NCI-H187 treated with DMSO at 0.1 percent for 48 hours (cell line): ENCODE measurements around the gene ZNF559.
"Not testable (repeated sequence)": the region's sequence is repeated elsewhere in the genome, so short reads cannot be mapped to it uniquely, and the experiment has no call there.

Experiments
- DNase-seq: peaks from one replicate; lab custom pipeline; 2025; lab: John Stamatoyannopoulos, UW

The ZNF559 gene

DNA sequence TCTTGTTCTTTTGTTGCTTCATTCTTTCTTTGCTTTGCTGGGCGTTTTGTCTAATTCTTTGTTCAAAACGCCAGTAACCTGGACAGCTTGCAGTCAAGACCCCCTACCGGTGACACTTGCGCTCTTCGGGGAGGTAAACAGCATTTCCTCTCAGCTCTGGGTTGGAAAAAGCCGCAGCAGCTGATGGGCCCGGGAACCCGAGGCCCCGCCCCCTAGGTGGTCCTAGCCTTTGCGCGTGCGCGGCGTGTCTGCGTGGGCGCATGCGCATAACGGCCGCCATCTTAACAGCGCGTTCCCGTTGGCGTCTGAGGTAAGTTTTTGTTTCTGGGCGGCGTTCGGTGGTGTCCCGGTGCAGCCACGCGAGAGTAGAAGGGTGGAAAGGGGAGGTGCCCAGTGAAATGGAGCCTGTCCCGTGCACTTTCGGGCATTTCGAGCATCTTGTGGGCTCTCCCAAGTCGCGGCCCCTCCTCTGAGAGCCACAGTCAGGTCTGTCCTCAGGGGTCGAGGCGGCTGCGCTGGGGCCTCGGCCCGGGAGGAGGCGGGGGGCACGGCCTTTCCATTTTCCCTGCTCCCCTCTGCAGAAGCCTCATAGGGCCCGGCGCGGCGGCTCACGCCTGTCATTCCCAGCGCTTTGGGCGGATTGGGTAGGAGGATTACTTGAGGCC lies at the start of gene ZNF559:
TSS of gene ZNF559 (plus strand) at position 261 of the 665 bp plus-strand sequence. CDS start 14,371 bp downstream, outside the sequence.
- DNase-seq = peak; percentile 44

DNA sequence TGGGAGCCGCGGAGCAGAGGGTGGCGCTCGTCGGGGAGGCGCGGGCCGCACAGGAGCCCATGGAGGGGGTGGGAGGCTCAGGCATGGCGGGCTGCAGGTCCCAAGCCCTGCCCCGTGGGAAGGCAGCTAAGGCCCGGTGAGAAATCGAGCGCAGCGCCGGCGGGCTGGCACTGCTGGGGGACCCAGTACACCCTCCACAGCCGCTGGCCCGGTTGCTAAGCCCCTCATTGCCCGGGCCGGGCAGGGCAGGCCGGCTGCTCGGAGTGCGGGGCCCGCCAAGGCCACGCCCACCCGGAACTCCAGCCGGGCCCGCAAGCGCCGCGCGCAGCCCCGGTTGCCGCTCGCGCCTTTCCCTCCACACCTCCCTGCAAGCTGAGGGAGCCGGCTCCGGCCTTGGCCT lies 40.5 kb upstream of the ZNF559 start:
- not testable (repeated sequence) for DNase-seq

- no peak for DNase-seq
These were observed 34.6 kb upstream of the ZNF559 start for GRCh38 chr19:9289231-9289884.

- DNase-seq = no peak
These were observed 28.5 kb upstream of the ZNF559 start for GRCh38 chr19:9295411-9295849.

DNA sequence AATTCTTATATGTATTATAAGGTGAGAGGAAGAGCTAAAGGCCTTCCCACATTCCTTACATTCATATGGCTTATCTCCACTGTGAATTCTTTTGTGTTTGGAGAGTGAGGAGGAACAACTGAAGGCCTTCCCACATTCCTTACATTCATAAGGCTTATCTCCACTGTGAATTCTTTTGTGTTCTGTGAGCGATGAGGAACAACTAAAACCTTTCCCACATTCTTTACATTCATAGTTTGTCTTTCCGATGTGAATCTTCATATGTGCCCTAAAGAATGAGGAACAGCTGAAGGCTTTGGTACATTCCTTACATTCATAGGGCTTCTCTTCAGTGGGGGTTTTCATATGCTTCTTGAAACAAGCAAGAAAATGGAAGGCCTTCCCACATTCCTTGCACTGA lies 27.6 kb upstream of the ZNF559 start:
- no peak for DNase-seq

DNA sequence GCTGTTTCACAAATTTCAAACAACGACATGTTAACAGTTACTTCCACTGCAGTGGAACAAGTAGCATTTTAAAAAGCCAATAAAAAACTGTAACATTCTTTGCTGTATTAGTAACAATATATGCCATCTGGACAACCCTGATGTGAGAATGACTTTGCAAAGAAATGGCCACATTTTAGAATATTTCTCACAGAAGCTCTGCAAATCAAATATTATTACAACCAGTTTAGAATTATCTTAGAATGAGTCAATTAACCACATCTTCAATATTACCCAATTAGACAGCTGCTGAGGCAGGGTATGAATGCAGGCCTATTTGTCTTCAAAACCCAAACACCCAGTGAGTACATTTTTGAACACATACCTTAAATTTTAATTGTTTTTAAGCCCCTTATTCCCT lies 17.5 kb upstream of the ZNF559 start:
- no peak for DNase-seq

DNA sequence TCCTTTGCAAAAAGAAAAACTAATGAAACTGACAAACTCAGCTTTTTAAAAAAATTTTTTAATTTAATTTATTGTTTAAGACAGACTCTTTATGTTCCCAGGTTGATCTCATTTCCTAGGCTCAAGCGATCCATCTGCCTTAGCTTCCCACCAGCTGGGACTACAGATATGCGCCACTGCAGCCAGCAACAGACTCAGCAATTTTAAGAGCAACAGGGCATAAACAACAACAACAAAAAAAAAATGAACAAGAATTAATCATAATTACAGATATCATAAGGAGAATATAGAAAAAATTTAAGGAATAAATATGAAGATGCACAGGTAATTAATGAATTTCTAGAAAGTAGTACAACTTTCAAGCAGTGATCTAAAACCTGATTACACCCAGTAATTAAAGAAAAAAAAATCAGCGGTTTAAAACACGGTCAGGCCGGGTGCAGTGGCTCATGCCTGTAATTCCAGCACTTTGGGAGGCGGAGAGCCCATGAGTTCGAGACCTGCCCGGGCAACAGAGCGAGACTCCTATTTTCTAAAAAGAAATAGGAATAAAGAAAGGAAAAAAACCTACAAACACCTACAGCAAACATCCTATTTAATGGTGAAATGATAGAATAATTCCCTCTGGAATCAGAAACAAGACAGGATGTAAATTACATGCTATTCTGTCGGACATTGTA lies 15.7 kb upstream of the ZNF559 start:
- no peak for DNase-seq

DNA sequence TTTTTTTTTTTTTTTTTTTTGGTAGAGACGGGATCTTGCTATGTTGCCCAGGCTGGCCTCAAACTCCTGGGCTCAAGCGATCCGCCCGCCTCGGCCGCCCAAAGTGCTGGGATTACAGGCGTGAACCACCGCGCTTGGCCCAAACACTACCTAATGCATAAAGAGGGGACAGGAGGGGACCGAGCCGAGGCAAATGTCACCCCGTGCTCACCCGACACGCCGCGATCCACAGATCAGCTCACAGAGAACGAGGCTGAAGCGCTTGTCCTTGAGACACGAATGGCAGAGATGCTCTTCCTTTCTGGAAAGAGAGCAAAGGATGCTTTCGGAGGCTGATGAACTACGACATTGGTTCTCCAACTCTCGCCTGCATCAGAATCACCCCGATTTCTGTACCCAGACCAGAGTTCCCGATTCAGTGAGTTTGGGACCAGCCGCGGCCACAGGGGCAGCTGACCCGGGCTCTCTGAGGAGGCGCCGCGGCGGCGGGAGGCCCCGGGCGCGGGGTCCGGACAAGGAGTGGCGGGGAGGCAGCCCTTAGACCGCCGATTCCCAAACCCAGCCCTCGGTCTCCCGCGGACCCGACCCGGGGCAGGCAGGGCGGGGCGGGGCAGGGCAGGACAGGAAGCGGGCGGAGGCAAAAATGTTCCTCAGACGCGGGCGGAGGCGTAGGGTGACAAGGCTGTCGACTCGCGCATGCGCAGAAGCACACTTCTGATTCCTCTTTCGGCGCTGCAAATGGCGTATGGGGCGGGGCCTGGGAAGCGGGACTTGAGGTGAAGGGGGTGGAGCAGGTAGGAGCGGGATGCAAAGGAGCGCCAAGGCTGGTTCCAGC lies 14.6 kb upstream of the ZNF559 start, which contains the start of gene ZNF699:
TSS of gene ZNF699 (minus strand) at position 700 of the 835 bp plus-strand sequence. CDS start 4,719 bp downstream, outside the sequence.
- DNase-seq = peak; percentile 57

DNA sequence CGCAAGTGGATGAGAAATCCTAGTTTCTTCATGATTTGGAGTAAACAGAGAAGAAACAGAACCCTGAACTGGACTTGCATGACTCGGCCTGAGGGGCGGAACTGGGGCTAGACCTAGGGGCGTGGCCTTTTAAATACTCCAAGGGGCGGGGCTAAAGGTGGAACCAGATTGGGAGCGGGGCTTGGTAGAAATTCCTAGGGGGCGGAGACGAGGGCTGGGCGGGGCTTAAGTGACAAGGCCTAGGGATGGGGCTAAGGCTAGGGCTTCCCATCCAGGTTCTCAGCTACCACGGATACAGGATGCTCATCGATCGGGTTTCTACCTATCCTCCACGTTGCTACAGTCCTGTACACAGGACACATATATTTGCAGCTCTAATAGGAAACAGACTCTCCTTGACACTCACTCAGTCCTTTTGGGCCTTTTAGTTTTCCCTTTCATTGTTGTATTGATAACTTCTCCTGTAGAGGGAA lies 14.0 kb upstream of the ZNF559 start:
- DNase-seq = peak; percentile 66

- no peak for DNase-seq
These were observed 10.2 kb upstream of the ZNF559 start for GRCh38 chr19:9313756-9314155.

DNA sequence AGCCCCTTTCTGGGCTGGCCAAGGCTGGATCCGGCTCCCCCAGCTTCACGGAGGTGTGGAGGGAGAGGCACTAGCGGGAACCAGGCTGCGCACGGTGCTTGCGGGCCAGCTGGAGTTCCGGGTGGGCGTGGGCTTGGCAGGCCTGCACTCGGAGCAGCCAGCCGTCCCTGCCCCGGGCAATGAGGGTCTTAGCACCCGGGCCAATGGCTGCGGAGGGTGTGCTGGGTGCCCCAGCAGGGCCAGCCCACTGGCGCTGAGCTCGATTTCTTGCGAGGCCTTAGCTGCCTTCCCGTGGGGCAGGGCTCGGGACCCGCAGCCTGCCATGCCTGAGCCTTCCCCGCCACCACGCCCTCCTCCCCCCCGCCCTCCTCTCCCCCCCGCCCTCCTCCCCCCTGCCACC lies 2.6 kb upstream of the ZNF559 start:
- no peak for DNase-seq

- DNase-seq = not testable (repeated sequence)
These were observed 2.2 kb upstream of the ZNF559 start for GRCh38 chr19:9321756-9322155.

GRCh38 chr19:9322201-9322600 lies 1.8 kb upstream of the ZNF559 start:
- DNase-seq = not testable (repeated sequence)

GRCh38 chr19:9323557-9323918 lies 441 bp upstream of the ZNF559 start:
- DNase-seq = no peak

- DNase-seq = no peak
These were observed 594 bp downstream of the ZNF559 start for GRCh38 chr19:9324584-9324962.

DNA sequence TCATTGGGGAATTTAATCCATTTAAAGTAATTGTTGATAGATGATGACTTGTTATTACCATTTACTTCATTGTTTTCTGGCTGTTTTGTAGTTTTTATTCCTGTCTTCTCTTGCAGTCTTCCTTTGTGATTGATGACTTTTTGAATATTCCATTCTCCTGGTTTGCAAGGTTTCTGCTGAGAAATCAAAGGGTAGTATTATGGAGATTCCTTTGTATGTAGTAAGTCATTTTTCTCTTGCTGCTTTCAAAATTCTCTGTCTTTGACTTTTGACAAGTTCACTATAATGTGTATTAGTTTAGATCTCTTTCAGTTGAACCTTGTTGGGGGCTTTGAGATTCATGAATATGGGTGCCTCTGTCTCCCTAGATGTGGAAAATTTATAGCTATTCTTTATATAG lies 6.0 kb downstream of the ZNF559 start:
- DNase-seq = no peak

GRCh38 chr19:9342610-9343304 lies 18.8 kb downstream of the ZNF559 start:
- DNase-seq = no peak

DNA sequence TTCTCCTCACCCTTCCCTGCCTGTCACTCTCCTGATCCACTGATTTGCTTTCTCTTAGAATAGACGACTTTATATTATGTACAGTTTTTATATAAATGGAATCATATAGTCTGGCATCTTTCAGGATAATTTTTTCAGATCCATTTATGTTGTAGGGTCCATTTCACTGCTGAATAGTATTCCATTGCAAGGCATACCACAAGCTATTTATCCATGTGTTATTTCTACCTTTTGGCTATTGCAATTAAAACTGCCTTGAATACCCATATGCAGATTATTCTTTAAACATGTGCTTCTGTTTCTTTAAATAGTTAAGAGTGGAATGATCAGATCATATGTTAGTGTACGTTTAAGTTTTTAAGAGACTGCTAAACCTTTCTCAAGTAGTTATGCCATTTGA lies 21.0 kb downstream of the ZNF559 start:
- DNase-seq = no peak

- no peak for DNase-seq
These were observed 24.3 kb downstream of the ZNF559 start for GRCh38 chr19:9348253-9348652.

GRCh38 chr19:9348671-9349070 lies 24.7 kb downstream of the ZNF559 start:
- no peak for DNase-seq

- DNase-seq = no peak
These were observed 28.5 kb downstream of the ZNF559 start for GRCh38 chr19:9352505-9352904.
